LNCaP clone FGC (cell line): Measurements from ENCODE around the gene NDUFC1.

Source experiments
- DNase-seq: peaks from one replicate; pipeline ENCODE4 v3.0.0-alpha.2; 2011; ENCODE audit warnings: low read depth
- H3K4me3 ChIP-seq: 2 replicates; pipeline ENCODE4 v1.5.1; 2011; ENCODE audit warnings: mild to moderate bottlenecking, low read depth, low read length, control low read depth
- TF ChIP-seq, protein P1 (sequence below): IDR thresholded peaks from 2 replicates; pipeline ENCODE4 v1.5.1; 2012; ENCODE audit warnings: mild to moderate bottlenecking; ENCODE audit not compliant: control insufficient read depth, insufficient read depth; ENCODE audit errors: extremely low read depth

Gene NDUFC1

DNA sequence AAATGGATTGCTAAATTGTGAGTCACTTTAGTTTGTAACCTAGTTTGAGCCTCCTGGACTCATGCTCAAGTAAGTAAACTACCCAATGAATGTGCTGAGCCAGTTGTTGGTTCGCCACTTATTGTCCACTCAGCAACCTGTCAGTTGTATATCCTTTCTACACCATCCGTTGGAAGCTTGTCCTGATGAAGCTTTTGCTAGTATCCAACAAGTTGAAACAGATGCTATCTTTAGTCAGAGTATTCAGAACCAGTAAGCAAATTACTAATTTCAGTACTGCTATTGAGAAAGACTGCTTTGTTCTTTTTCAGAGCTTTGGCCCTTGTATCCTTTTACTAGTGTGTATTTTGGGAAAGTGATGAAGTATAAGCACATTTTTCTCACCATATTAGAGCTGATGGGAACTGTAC is 5.3 kb downstream of the NDUFC1 start:
- H3K4me3 ChIP-seq, result no peak overlapping the region
- DNase-seq, result no peak
- TF ChIP-seq, protein P1, sequence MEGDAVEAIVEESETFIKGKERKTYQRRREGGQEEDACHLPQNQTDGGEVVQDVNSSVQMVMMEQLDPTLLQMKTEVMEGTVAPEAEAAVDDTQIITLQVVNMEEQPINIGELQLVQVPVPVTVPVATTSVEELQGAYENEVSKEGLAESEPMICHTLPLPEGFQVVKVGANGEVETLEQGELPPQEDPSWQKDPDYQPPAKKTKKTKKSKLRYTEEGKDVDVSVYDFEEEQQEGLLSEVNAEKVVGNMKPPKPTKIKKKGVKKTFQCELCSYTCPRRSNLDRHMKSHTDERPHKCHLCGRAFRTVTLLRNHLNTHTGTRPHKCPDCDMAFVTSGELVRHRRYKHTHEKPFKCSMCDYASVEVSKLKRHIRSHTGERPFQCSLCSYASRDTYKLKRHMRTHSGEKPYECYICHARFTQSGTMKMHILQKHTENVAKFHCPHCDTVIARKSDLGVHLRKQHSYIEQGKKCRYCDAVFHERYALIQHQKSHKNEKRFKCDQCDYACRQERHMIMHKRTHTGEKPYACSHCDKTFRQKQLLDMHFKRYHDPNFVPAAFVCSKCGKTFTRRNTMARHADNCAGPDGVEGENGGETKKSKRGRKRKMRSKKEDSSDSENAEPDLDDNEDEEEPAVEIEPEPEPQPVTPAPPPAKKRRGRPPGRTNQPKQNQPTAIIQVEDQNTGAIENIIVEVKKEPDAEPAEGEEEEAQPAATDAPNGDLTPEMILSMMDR, result no peak

DNA sequence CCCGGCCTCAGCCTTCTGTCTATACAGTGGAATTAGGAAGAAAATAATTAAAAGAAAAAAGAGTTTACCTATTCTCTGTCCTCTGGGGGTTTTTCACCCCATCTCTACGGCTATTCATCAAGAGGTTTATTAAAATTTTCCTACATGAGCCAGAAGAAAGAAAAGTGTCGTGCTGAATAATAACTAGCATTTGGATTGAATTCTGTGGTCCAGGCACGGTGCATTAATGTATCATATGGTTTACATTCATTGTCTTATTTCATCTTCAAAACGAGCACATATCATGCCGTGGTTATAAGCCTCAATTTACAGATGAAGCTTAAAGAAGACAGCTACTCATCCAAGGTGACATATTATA is 6.4 kb downstream of the NDUFC1 start:
- DNase-seq, result no peak
- peak overlapping the region; percentile 97 for H3K4me3 ChIP-seq
- TF ChIP-seq, protein P1, result no peak

DNA sequence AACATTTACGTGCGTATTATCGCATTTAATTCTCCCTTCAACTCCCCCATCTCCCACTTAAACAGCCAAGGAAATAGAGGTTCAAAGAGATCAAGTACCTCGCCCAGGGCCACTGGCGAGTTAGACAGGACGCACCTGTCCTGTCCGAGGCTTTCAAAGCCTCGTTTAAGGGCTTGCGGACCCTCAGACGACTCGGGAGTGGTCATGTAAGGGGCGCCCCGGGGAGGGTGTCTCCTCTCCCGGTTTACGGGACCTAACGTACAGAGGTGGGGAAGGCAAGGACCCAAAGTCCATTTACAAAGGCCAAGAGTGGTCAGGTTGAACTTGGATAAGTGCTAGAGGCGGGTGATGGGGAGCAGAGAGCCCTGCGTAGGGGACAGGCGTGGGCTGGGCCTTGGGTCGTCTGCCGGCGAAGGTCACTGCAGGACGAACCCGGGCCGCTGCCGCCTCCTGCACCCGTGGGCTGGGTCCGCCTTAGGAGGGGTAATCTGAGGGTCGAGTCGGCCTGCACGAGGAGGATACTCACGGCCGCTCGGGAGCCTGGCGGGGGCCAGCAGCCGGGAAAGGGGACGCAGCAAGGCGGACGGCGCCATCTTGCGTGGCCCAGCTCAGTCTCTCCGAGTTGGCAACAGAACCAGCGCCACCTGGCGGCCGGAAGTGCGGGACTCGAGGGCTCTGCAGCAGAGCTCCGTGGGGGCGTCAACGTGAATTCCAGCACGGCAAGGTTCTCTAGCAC is 6.9 kb downstream of the NDUFC1 start:
- peak overlapping the region; percentile 97 for H3K4me3 ChIP-seq
- TF ChIP-seq, protein P1, result peak; percentile 97
- DNase-seq, result no peak

DNA sequence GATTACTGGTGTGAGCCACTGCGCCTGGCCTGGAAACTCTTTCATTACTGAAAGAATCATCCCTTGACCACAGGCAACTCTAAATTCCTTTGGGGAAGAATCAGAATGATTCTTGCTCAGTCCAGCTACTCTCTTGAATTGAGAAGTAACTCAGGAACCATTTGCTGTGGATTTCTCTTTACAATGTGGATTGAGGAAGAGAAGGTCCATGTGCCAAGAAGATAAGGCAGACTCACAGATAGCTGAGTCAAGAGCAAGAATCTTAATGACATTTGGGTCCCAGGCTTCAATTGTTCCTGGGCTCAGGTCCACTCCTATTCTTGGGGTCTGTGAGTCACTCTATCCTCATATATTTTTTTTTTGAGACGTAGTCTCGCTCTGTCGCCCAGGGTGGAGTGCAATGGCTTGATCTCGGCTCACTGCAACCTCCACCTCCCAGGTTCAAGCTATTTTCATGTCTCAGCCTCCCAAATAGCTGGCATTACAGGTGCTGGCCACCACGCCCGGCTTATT is 16.0 kb downstream of the NDUFC1 start:
- DNase-seq, result no peak
- TF ChIP-seq, protein P1, result no peak
- H3K4me3 ChIP-seq, result no peak overlapping the region

DNA sequence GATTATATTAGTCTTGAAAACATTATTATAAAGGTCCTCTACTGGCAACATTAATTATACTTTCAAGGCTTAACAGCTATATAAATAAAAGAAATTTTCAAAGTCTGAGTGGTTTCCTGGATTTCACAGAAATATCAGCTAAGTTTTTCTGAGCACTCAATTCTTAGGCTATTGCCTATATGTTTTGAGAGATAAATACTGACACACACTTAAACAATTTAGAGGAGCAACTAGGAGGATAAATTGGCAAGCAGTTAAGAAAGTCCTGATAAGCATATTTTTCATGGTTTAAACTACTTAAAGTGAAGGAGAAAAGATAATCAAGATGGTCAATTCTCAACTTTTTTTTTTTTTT is 19.6 kb downstream of the NDUFC1 start:
- no peak for DNase-seq
- TF ChIP-seq, protein P1, result no peak
- H3K4me3 ChIP-seq, result no peak overlapping the region

DNA sequence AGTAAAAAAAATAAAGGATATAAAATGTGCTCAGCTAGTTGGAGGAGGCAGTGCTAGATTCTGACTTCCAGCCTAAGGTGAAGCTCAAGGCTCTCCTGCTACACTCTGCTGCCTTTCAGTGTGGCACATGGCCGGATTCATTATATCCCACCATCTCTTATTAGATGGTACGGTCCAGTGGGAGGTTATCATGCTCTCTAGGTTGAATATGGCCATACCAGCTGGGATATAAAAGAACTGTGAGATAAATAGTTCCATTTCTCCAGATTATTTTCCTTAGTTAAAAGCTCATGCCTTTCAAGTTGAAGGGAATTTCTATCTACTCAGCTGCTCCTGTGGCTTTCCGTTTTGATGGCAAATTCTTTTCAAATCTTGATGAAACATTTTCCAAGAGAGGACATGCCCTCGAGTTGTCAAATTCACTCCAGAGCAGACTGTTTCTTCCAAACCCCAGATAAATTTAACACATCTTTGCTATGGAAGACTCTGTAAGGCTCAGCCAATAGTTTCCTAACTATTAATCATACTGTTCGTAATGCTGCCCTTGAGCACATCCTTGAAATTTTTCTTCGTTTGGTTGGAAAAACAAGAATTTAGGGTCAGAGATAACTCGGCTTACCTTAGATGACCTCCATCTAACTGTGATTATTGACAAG is 20.1 kb downstream of the NDUFC1 start:
- TF ChIP-seq, protein P1, result no peak
- H3K4me3 ChIP-seq, result no peak overlapping the region
- DNase-seq, result no peak
